ENCODE measurements around the gene WSCD2.

The WSCD2 gene

DNA sequence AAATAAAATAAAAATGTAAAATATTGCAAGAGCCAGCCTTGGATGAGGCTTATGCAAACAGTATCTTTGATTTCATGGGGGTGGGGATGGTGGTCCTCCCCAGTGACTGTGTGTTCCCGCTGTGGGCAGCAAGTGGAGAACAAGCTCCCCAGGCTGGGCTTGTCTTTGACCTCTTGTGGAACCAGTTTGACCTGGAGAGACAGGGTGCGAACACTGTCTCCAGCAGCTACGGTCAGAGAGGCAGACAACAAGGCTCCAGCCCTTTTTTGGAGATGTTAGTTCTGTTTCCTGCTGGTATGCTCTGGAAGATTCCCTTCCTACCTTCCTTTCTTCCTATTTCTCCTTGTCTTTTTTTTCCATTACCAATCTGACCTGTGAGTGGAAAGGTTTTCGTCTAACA, 21.8 kb upstream of the WSCD2 start:
- DNase-seq (ENCODE audit: low read depth in 2 of 2): no peak

DNA sequence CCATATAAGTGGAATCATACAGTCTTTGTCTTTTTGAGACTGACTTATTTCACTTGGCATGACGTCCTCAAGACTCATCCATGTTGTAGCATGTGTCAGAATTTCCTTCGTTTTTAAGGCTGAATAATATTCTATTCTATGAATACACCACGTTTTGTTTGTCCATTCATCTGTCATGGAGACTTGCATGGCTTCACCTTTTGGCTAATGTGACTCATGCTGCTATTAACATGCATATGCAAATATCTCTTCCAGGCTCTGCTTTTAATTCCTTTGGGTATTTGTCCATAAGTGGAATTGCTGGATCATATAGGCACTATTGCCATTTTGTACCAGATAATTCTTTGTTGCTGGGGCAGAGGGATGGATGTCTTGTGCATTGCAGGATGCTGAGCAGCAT, 19.6 kb upstream of the WSCD2 start:
- DNase-seq (ENCODE audit: low read depth in 2 of 2): no peak

DNA sequence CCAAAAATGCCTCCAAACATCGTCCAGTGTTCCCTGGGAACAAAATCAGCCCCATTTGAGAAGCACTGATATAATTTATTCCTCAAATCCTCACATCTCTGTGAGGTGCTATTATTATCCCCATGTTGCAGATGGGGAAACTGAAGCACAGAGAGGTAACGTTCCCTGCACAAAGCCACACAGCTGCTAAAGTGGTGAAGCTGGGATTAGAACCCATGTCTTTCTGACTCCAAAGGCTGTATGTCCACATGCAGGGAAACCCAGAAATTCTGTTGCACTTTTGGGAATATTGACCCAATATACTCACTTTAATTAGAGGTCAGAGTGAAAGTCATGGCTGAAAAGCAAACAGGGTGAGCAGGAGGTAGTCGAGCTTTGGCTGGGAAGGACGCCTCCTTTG, 19.1 kb upstream of the WSCD2 start:
- no peak for DNase-seq (ENCODE audit: low read depth in 2 of 2)

DNA sequence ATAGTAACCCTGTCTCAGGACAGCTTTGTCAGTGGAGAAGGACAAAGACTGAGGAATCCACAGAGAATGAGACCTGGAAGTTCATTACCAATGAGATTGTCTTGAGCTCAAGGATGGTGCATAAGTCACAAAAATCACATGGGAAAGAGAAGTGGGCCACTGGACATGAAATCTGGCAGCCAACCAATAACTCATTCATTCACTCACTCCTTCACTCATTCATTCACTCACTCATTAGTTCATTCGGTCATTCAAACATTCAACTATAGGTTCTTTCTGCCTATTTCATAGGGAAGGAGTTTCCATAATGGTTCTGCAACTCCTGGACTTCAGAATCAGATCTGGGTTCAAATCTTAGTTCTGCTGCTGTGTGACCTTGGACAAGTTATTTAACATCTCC, 18.2 kb upstream of the WSCD2 start:
- no peak for DNase-seq (ENCODE audit: low read depth in 2 of 2)

DNA sequence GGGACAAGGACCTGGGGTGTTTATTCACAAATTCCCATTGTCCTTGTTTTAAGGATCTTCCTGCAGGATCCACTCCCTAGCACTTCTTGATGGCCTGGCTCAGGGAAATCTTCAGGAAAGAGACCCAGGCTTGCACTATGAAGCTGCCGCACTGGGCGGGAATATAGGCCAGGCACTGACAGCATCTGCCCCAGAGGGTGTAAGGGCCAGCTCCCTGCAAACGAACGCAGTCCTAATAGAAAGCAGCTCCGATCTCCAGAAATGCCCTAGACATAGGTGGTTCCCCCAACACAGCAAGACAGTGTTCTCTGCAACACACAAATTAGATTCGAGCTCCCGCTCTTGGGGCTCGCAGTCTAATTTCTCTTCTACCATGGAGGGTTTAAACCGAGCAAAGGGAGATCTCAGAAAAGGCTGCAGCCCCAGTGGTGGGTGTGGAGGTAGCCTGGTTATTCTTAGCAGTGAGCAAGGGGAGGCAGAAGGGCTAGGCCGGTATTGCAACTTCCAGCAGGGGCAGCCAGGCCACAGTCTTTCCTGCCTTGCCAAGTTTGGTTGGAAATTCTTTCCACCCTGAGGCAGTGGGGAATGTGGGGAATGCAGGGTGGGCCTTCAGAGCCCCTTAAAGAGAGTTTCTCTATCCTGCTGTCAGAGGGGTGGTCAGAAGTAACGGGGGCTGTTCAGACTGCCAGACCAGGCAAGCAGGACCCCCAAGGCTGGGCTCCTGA, 16.1 kb upstream of the WSCD2 start:
- no peak for DNase-seq (ENCODE audit: low read depth in 2 of 2)

DNA sequence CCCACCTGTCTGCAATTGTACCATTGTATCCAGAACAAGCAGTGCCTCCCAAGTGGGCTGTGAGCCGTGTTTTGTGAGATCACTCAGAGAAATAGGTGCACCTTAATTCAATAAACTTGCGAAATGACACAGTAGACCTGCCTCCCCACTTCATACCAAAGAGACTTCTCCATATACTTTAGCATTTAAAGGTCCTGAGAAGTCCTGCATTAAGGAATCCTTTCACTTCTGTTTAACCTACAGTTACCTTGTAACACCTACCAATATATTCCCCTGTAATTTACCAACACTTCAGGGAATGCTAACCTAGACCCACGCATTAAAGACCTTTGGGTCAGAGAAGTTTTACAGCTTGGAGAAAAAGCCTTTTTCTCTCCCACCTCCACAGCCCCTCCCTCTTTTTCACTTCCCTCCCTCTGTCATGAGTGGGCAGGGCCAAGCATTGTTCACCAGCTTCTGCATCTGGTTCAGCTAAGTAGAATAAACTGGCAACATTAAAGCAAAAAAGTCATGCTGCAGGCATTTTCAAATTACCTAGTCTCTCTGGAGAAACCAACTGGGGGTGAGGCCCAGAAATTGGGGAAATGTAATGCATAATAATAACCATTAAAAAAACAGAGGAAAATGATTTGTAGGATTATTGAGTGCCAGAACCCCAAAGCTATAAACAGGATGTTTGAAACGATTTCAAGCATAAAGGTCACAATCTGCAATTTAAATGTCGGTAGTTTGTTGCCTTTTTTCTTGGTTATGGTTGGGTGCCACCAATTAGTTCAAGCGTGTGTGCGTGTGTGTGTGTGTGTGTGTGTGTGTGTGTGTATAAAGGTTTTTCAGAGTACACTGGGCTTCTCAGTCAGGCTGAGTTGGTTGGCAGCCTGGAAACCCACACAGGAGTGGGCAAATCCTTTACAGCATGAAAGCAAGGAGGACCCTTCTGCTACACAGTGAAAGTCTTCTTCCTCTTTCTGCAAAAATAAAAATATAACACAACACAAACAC, 13.7 kb upstream of the WSCD2 start:
- no peak for DNase-seq (ENCODE audit: low read depth in 2 of 2)

DNA sequence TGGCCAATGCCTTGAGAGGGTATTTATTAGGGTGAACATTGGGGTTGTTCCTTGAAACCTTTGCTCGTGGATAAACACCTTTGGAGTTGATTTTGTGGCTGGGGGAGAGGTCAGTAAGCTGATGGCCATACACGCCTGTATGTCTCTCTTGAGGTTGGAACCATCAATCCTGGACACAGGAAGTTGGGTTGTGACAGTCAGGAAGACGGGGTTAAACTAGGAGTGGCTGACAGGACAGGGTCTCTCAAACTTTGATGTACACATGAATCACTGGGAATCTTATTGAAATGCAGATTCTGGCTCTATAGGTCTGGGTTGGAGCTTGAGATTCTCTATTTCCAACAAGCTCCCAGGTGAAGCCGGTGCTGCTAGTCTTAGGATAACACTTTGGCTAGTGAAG, 12.8 kb upstream of the WSCD2 start:
- no peak for DNase-seq (ENCODE audit: low read depth in 2 of 2)

DNA sequence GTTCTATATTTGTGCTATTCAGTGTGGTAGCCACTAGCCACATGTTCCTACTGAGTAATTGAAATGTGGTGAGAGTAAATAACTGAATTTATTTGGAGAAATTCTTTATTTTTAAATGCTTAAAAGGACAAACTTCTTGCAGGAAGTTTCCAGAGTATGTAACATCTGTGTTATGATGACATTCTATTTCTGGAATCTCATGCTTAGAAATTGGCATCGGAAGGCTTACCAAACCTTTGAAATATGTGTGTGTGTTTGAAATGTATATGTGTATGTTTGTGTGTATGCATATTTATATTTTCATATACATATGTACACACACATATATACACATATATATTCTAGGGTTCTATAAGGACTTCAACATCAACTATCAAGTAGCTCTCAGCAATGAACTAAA, 12.4 kb upstream of the WSCD2 start:
- DNase-seq (ENCODE audit: low read depth in 2 of 2): no peak

DNA sequence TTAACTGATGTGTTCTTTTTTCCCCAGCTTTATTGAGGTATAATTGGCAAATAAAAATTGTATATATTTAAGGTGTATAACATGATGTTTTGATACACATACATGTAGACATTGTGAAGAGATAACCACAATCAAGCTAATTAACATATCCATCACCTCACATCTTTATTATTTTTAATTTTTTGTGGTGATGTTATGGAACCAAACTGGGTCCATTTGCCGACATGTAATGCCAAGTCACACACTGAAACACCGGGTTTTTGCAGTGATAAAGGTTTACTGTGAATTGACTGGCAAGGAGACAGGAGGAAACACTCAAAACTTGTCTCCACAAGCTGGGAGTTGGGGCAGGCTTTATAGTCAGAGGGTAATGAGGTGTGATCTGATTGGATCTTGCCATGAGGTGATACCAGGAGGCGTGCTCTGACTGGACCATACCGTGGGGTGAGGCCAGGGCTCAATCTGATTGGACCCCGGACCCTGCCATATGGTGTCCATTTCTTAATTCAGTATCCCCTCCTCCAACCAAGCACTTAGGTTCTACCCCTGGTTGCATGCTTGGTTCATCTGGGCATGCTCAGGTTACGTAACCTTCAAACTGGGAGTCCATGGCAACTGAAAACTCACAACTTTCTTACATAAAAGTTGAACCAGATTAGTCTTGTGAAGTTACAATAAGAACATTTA, 11.8 kb upstream of the WSCD2 start:
- DNase-seq (ENCODE audit: low read depth in 2 of 2): no peak

DNA sequence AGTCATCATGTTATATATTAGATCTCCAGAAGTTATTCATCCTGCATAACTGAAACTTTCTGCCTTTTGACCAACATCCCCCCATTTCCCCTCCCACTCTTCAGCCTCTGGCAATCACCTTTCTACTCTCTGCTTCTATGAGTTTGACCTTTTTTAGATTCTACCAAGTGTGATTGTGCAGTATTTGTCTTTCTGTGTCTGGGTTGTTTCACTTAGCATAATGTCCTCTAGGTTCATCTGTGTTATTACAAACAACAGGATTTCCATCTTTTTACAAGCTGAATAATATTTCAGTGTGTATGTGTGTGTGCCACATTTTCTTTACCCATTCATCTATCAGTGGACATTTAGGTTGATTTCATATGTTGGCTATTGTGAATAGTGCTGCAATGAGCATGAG, 11.2 kb upstream of the WSCD2 start:
- DNase-seq (ENCODE audit: low read depth in 2 of 2): no peak

DNA sequence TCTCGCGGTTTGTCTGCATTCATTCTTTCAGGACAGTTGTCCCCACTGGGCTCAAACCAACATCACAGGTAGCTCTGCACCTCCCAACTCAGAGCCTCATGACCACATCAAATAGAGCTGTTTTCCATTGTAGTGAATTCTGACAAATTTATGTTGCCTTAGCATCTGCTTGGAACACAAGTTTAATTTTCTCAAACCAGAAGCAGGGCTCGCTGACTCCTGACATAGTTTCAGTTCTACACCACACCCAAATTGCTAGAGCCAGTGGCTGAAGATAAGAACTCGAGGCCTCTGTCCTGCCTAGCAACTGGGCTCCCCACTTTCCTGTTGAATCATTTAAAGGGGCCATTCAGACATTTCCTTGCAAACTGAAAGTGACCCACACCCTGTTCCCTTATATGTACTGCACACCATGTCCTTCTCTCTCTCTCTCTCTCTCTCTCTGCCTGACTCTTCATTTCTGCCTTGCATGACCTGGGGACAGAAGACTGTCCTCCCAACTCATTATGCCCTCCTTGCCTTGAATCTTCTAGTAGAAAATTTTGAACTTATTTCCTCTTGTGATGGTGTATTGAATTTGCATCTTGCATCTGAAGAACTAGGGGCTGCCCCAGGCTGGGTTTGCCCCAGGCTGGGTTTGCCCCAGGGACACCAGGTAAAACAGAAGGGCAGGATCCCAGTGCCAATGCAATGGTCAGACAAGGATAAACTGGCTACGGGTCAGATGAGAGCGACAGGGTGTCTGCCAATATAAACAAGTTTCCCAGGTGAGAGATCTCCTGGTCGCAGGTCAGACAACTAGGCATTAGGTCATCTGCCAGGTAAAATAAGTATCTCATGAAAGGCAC, 9.7 kb upstream of the WSCD2 start:
- no peak for DNase-seq (ENCODE audit: low read depth in 2 of 2)

DNA sequence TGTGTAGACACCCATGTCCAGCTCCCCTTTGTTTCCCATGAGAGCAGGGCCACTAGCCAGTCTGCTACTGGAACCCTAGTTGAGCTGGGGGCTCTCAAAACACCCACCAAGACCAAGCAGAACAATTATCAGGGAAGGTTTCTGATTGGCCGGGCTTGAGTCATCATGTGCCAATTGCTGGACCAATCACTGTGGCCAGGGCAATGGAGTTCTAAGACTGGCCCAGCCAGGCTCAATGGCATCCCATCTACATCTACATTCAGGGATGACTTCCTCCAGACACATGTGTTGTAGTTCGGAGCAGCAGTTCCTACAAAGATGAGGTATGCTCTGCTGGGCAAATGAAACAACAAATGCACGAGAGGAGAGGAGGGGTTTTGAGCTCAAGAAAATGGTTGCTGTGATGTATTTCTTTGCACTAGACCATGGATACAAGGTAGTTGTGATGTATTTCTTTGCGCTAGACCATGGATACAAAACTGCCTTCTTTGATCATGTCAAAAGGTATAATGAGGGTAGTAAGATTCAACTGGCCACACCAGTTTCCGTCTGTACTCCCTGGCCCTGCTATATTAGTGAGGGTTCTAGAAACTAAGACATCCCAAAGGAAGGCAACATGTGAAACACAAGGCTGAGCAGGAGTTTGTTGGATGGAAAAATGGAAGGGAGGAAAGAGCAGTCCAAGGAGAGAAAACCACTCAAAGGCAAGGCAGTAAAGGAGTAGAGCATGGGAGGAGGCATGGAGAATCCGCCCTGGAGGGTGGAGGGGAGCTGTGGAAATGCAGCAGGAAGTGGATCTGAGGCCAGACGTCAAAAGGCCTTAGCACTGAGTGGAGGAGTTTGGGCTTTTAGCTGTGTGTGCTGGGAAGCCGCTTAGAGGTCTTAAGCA, 8.9 kb upstream of the WSCD2 start:
- DNase-seq (ENCODE audit: low read depth in 2 of 2): no peak

DNA sequence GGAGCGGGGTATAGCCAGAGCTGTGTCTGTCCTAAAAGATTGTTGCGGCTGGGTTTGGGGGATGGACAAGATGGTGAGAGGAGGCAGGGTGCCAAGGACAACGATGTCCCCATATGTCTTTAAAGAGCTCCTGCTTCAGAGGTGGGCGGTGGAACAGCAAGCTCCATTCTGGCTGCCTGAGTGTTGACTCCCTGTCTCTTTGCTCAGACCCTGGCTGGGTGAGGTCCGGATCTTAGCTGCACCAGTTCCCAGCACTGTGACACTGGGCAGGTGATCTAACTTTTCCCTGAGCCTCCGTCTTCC, 8.3 kb upstream of the WSCD2 start:
- DNase-seq (ENCODE audit: low read depth in 2 of 2): no peak

DNA sequence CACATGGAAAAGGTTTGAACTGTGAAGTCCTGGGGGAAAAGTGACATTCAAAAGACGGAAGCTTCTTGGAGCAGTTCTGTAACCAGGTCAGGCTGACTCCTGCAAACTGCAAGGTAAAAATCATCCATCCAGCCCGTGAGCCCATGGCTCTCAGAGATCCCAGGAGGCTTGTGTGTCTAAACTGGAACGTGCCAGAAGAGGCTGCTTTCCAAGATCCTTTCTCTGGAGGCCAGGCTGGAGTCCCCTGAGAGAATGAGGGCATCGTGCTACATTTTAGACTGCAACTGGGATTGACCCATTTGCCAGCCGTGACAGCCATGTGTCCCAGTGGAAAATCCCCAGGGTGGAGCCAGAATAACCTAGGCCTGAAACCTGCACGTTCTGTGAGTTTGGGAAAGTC, 7.8 kb upstream of the WSCD2 start:
- no peak for DNase-seq (ENCODE audit: low read depth in 2 of 2)

DNA sequence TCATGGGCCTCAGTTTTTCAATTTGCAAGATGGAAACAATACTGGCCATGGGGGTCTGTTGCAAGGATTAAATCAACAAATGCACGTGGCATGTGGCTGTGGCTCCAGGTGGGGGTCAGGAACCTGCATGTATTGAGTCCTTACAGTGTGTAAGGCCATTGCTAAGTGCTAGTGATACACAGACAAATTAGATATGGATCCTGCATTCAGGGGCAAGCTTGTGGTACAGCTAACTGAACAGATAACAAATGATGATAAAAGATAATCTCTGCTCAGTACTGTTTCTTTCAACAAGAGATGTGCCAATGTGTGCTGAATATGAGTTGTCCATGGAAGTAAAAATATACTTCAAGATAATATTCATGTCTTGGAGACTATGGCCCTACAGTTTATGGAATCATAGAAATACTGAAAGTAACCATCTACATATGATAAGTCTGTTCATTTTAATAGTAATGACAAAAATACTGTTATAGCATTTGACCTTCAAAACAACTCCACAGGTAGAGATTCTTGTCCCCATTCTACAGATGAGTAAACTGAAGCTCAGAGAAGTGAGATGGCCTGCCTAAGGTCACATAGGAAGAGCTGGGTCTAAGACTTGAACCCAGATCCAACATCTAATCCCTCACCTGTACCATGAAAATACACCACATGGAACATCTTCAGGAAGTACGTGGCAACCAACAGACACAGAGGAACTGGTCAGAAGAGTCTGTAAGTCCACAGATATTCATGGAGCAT, 7.2 kb upstream of the WSCD2 start:
- no peak for DNase-seq (ENCODE audit: low read depth in 2 of 2)

DNA sequence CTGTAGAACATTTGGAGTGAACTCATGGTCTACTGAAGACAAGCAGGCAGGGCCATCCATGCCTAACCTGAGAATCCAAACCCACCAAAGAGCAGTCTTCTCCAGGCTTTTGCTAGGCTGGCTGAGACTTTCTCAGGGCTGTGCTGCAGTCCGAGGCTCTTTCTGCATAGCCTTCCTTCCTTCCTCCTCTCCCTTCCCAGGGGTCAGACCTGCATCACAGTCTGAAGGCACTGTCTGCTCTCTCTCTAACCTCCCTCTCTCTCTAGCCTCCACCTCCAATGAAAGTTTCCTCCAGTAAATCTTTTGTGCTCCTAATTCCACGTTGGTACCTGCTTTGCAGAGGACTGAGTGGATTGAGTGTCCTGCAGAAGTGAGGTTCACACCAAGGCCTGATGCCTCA, 6.4 kb upstream of the WSCD2 start:
- no peak for DNase-seq (ENCODE audit: low read depth in 2 of 2)

DNA sequence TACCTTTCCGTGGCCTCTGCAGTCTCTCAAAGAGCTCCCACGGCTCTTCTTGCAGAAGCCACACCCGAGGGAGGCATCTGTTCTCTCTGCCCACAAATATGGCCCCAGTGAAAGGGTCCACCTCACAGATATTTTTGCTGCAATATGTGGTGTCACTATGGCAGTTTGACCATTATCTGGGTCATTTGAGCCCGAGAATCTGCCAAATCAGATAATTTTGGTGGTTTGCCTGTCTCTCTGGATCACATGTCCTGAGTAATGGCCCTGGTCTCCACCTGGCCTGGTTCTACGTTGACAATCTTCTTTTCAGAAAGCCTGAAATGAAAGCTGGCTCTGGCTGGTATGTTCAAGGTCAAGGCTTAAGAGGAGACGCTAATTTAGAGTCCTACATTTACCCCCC, 5.7 kb upstream of the WSCD2 start:
- no peak for DNase-seq (ENCODE audit: low read depth in 2 of 2)

DNA sequence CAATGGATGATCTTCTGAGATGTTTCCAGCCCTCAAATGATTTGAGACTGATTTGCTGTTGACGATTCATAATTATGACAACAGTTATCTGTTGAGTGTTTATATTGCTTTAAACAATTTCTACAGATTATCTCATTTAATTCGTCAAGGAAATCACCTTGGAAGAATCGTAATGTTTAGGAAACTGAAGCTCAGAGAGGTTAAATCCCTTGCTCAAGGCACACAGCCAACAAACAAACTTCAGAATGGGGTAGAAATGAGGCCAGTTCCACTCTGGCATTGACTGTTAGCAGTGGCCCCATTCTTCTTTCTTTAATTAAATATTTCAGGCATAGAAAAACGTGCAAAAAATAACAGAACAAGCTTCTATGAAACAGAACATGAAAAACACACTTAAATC, 4.0 kb upstream of the WSCD2 start:
- DNase-seq (ENCODE audit: low read depth in 2 of 2): no peak

DNA sequence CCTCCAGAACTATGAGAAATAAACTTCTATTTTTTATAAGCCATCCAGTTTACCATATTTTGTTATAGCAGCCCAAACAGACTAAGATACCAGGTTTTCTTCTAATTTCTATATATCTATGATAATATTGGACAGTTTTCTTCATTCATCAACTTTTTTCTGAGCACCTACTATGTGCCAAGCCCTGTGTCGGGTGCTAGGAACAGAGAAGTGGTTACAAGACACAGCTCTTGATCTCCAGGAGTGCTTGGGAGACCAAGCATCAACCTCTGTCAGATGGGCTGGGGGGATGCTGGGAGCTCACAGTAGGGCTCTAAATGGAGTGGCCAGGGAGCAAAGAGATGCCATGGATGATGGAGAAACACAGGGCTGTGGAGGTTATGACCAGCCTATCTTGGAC, 2.9 kb upstream of the WSCD2 start:
- DNase-seq (ENCODE audit: low read depth in 2 of 2): no peak

DNA sequence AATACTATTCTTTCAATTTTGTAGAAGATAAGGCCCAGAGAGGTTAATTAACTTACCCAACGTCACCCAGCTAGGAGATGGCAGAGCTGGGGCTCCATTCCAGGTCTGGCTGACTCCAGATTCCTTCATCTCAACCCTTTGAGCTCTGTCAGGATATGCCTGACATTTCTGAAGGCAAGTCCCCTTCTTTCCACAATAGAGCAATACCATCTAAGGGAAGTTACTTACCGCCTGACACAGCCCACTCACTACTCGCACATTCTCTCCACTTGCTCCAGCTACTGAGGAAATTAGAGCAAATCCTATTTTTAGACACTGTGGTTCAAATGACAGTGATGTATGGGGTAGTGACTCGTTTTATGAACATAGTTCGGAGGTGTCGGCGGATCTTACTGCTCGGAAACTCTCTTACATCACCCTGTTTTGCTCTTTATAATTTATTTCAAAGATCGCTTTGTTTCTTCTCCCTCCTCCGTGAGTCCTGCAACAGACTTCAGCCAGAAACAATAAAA, 2.0 kb upstream of the WSCD2 start:
- no peak for DNase-seq (ENCODE audit: low read depth in 2 of 2)

All from activated CD4-positive, alpha-beta T cell treated with anti-CD3 and anti-CD28 coated beads for 24 hours (primary cell).